Stimulated activated memory B cell treated with anti-CD40 and anti-IgM and Interleukin-4, amounts not matched to agents 10 μg/mL and 1 μg/mL and 100 μg/mL, for 72 hours (primary cell): ENCODE results near the gene SPATS2L.

ENCODE experiments used
- ATAC-seq: fragments of 150-1000 bp; cut with Tn5 transposase; 2 replicates; pipeline ENCODE4 v1.10.0; 2021
- H3K27ac Mint-ChIP-seq: one replicate; pipeline ENCODE4 v1.8.0; 2022; ENCODE audit warnings: mild to moderate bottlenecking, mixed read lengths
- H3K27me3 Mint-ChIP-seq: one replicate; pipeline ENCODE4 v1.8.0; 2022; ENCODE audit warnings: mixed read lengths
- H3K36me3 Mint-ChIP-seq: one replicate; pipeline ENCODE4 v1.8.0; 2022; ENCODE audit warnings: mixed read lengths
- H3K4me1 Mint-ChIP-seq: one replicate; pipeline ENCODE4 v1.8.0; 2022; ENCODE audit warnings: mixed read lengths
- H3K4me3 Mint-ChIP-seq: one replicate; pipeline ENCODE4 v1.8.0; 2022; ENCODE audit warnings: mild to moderate bottlenecking, moderate library complexity, mixed read lengths
- H3K9me3 Mint-ChIP-seq: one replicate; pipeline ENCODE4 v1.8.0; 2022; ENCODE audit warnings: mixed read lengths

The SPATS2L gene

GRCh38 chr2:200307724-200308545 is 1.4 kb downstream of the SPATS2L start:
- H3K4me3 Mint-ChIP-seq = peak overlapping the region; percentile 35
- no peaks in the 10 kb centered on the region for H3K9me3 Mint-ChIP-seq
- H3K36me3 Mint-ChIP-seq = no peaks in the 10 kb centered on the region
- no peak for ATAC-seq
- no peak overlapping the region for H3K27ac Mint-ChIP-seq
- peaks cover 10% of the 10 kb centered on the region for H3K4me1 Mint-ChIP-seq
- H3K27me3 Mint-ChIP-seq = peaks cover 48% of the 10 kb centered on the region

- no peaks in the 10 kb centered on the region for H3K9me3 Mint-ChIP-seq
- ATAC-seq = no peak
- H3K36me3 Mint-ChIP-seq = no peaks in the 10 kb centered on the region
- H3K4me3 Mint-ChIP-seq = no peak overlapping the region
- H3K27ac Mint-ChIP-seq = no peak overlapping the region
- H3K4me1 Mint-ChIP-seq = peaks cover 10% of the 10 kb centered on the region
- peaks cover 53% of the 10 kb centered on the region for H3K27me3 Mint-ChIP-seq
Measured at GRCh38 chr2:200308546-200309295, 2.2 kb downstream of the SPATS2L start.

- Mint-ChIP-seq H3K27me3 (peaks cover 56% of the 10 kb centered on the region), H3K9me3 (no peaks in the 10 kb centered on the region), H3K36me3 (no peaks in the 10 kb centered on the region), H3K4me3 (no peak overlapping the region), H3K4me1 (peaks cover 10% of the 10 kb centered on the region), H3K27ac (no peak overlapping the region)
- no peak for ATAC-seq
Measured at GRCh38 chr2:200309296-200310049, 3.0 kb downstream of the SPATS2L start.

GRCh38 chr2:200310545-200310971 is 4.1 kb downstream of the SPATS2L start:
- ATAC-seq = no peak
- H3K4me3 Mint-ChIP-seq = no peak overlapping the region
- H3K4me1 Mint-ChIP-seq = peaks cover 10% of the 10 kb centered on the region
- no peaks in the 10 kb centered on the region for H3K9me3 Mint-ChIP-seq
- no peak overlapping the region for H3K27ac Mint-ChIP-seq
- no peaks in the 10 kb centered on the region for H3K36me3 Mint-ChIP-seq
- H3K27me3 Mint-ChIP-seq = peaks cover 48% of the 10 kb centered on the region

GRCh38 chr2:200311139-200311538 is 4.6 kb downstream of the SPATS2L start:
- no peaks in the 10 kb centered on the region for H3K9me3 Mint-ChIP-seq
- H3K36me3 Mint-ChIP-seq = no peaks in the 10 kb centered on the region
- ATAC-seq = no peak
- peaks cover 4% of the 10 kb centered on the region for H3K4me1 Mint-ChIP-seq
- no peak overlapping the region for H3K4me3 Mint-ChIP-seq
- H3K27me3 Mint-ChIP-seq = peaks cover 42% of the 10 kb centered on the region
- H3K27ac Mint-ChIP-seq = no peak overlapping the region

- no peaks in the 10 kb centered on the region for H3K36me3 Mint-ChIP-seq
- no peak for ATAC-seq
- peaks cover 35% of the 10 kb centered on the region for H3K27me3 Mint-ChIP-seq
- H3K27ac Mint-ChIP-seq = no peak overlapping the region
- H3K4me3 Mint-ChIP-seq = no peak overlapping the region
- H3K9me3 Mint-ChIP-seq = no peaks in the 10 kb centered on the region
- H3K4me1 Mint-ChIP-seq = no peaks in the 10 kb centered on the region
Measured at GRCh38 chr2:200314976-200315567, 8.6 kb downstream of the SPATS2L start.

- ATAC-seq = no peak
- Mint-ChIP-seq H3K4me3 (no peak overlapping the region), H3K9me3 (no peaks in the 10 kb centered on the region), H3K27ac (no peak overlapping the region), H3K27me3 (peaks cover 15% of the 10 kb centered on the region), H3K36me3 (no peaks in the 10 kb centered on the region), H3K4me1 (no peaks in the 10 kb centered on the region)
Measured at GRCh38 chr2:200317975-200318374, 11.5 kb downstream of the SPATS2L start.

GRCh38 chr2:200318940-200319435 is 12.5 kb downstream of the SPATS2L start:
- Mint-ChIP-seq H3K36me3 (no peaks in the 10 kb centered on the region), H3K27me3 (peaks cover 8% of the 10 kb centered on the region), H3K4me3 (no peak overlapping the region), H3K4me1 (no peaks in the 10 kb centered on the region), H3K9me3 (no peaks in the 10 kb centered on the region), H3K27ac (no peak overlapping the region)
- no peak for ATAC-seq

GRCh38 chr2:200319548-200320337 is 13.2 kb downstream of the SPATS2L start:
- Mint-ChIP-seq H3K27ac (no peak overlapping the region), H3K36me3 (no peaks in the 10 kb centered on the region), H3K4me1 (no peaks in the 10 kb centered on the region), H3K9me3 (no peaks in the 10 kb centered on the region), H3K4me3 (no peak overlapping the region), H3K27me3 (peaks cover under 1% of the 10 kb centered on the region)
- no peak for ATAC-seq

- Mint-ChIP-seq H3K36me3 (no peaks in the 10 kb centered on the region), H3K4me1 (no peaks in the 10 kb centered on the region), H3K4me3 (no peak overlapping the region), H3K27me3 (no peaks in the 10 kb centered on the region), H3K27ac (no peak overlapping the region), H3K9me3 (no peaks in the 10 kb centered on the region)
- no peak for ATAC-seq
Measured at GRCh38 chr2:200320344-200320743, 13.9 kb downstream of the SPATS2L start.

GRCh38 chr2:200320991-200321390 is 14.5 kb downstream of the SPATS2L start:
- H3K4me3 Mint-ChIP-seq = no peak overlapping the region
- H3K27me3 Mint-ChIP-seq = no peaks in the 10 kb centered on the region
- no peaks in the 10 kb centered on the region for H3K9me3 Mint-ChIP-seq
- no peaks in the 10 kb centered on the region for H3K4me1 Mint-ChIP-seq
- no peak overlapping the region for H3K27ac Mint-ChIP-seq
- no peak for ATAC-seq
- no peaks in the 10 kb centered on the region for H3K36me3 Mint-ChIP-seq

- Mint-ChIP-seq H3K4me3 (no peak overlapping the region), H3K27ac (no peak overlapping the region), H3K4me1 (no peaks in the 10 kb centered on the region), H3K9me3 (no peaks in the 10 kb centered on the region), H3K27me3 (no peaks in the 10 kb centered on the region), H3K36me3 (no peaks in the 10 kb centered on the region)
- ATAC-seq = no peak
Measured at GRCh38 chr2:200321780-200322534, 15.5 kb downstream of the SPATS2L start.

- Mint-ChIP-seq H3K4me3 (no peak overlapping the region), H3K27ac (no peak overlapping the region), H3K9me3 (no peaks in the 10 kb centered on the region), H3K27me3 (no peaks in the 10 kb centered on the region), H3K4me1 (no peaks in the 10 kb centered on the region), H3K36me3 (no peaks in the 10 kb centered on the region)
- ATAC-seq = no peak
Measured at GRCh38 chr2:200322607-200323006, 16.1 kb downstream of the SPATS2L start.

GRCh38 chr2:200324362-200324761 is 17.9 kb downstream of the SPATS2L start:
- Mint-ChIP-seq H3K27me3 (peaks cover 13% of the 10 kb centered on the region), H3K9me3 (no peaks in the 10 kb centered on the region), H3K4me1 (no peaks in the 10 kb centered on the region), H3K4me3 (no peak overlapping the region), H3K27ac (no peak overlapping the region), H3K36me3 (no peaks in the 10 kb centered on the region)
- ATAC-seq = no peak
